HTERT RPE-1 (cell line): ENCODE measurements around the gene CTSL.
"Not testable (repeated sequence)": the region's sequence is repeated elsewhere in the genome, so short reads cannot be mapped to it uniquely, and the experiment has no call there.

Experiments used
- in situ Hi-C: fragments of 300-500 bp; cut with MboI; formaldehyde crosslinking; loops from 4 replicates; pipeline ENCODE4 v1.14.3; 2020; ENCODE audit warnings: low sequenced_read_pairs

Gene CTSL

GRCh38 chr9:87718231-87718630, 7.7 kb upstream of the CTSL start:
- in situ Hi-C loops = no loop called here

- in situ Hi-C loops = no loop called here
Observed at GRCh38 chr9:87718852-87719612, 6.9 kb upstream of the CTSL start.

DNA sequence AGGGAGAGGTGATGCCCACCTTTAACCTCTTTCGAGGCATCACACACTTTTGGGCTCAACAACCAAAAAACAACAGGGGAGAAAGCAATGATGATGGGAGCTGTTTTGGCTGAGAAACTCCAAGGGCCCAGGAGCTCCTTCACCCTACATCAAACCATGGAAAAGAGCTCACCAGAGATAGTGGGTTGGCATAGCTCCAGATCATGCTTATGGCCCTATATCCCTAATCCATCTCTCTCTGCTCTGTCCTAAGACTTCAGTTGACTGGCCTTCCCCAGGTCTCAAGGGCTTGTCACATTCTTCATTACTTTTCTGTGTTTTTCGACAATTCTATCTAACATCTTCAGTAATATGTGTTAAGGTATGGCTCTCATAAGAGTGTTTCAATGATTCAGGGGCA, 5.7 kb upstream of the CTSL start:
- in situ Hi-C loops = no loop called here

DNA sequence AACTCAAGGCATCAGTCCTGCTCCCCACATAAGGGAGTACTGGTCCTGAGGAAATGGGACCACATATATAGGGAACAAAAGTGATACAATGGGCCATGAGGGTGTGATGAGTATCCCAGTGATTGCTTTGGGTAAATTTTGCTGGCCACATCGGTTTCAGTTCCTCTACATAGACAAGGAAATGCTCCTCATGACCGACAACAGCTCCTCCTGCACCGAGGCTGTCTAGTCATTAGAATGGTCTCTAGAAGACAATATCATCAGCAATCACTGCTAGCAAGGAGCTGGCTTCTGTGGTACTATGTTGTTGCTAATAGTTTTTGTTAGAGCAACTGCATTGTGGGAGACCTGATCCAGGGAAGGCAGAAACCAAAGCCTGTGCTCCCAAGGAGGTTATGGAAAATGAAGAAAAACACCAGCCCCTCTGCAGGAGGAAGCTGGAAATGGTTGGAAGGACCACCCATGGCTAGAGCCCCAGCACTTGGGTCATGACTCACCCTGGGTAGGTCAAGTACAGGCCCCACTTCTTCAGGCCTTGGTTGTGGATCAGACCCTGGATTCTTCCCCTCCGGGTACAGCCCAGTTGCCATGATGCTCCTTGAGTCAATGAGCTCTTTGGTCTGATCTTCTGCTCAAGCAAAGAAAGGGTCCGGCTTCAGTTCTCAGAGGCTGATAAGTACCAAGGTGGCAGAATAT, 3.4 kb upstream of the CTSL start:
- in situ Hi-C loops = no loop called here

DNA sequence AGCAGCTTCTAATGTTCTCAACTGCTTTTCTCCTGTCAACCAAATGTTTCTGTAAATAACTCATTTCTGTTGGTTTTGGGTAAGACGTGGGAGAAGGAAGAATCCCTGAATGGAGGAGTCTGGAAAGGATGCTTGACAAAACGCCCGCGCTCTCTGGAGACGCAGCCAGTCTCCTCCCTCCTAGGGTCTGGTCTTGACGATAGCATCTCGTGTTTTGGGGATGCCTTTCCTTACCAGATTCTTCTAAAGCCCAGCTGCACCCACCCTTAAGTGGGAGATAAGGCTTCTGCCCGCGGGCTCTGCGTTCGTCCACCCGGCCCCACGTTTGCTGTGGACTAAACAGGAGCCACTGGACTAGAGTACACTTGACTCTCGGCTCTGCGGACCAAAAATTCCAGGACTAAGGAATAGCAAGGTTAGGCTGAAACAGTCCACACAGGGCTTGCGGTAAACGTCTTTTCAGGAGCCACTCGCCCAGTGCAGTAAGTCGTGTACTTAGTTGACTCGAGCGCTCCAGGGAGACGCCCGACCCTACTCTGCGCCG, 491 bp upstream of the CTSL start:
- in situ Hi-C loops = no loop called here

DNA sequence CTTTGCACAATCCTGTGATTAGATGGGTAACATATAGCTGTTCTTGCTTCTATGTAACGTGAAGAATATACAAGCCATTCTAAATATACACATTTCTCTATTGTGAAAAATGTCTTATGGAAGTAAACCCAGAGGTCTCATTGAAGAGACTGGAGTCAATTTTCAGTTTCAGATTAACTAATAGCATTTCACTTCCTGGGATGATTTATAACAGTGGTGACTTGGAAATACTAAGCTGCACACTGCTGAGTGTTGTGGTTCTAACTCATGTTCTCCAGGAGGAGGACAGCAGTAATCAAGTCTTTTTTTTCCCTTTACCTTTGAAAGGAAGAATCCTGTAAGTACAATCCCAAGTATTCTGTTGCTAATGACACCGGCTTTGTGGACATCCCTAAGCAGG, 3.3 kb downstream of the CTSL start:
- in situ Hi-C loops = no loop called here

GRCh38 chr9:87731321-87731720, 5.4 kb downstream of the CTSL start:
- in situ Hi-C loops = no loop called here

GRCh38 chr9:87732344-87732743, 6.4 kb downstream of the CTSL start:
- in situ Hi-C loops = no loop called here

GRCh38 chr9:87732756-87733155, 6.8 kb downstream of the CTSL start:
- in situ Hi-C loops = no loop called here

- in situ Hi-C loops = no loop called here
Observed at GRCh38 chr9:87733273-87734052, 7.5 kb downstream of the CTSL start.

DNA sequence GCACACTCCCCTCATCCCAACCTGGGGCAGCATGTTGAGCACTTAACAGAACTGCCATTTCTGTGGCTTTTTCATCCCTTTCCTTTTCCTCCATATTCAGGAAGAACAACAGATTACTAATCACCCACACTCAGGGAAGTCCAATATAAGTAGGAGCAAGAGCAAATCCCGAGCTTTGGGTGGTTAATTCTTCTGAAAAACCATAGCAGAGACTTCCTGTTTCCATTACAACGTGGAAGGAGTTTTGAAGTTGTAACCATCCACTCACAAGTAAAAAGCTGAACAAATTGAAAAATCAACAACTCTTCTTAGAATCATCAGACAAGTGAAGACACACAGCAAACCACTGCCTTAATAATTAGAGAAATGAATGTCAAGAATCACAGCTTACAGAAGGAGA, 8.2 kb downstream of the CTSL start:
- in situ Hi-C loops = no loop called here

DNA sequence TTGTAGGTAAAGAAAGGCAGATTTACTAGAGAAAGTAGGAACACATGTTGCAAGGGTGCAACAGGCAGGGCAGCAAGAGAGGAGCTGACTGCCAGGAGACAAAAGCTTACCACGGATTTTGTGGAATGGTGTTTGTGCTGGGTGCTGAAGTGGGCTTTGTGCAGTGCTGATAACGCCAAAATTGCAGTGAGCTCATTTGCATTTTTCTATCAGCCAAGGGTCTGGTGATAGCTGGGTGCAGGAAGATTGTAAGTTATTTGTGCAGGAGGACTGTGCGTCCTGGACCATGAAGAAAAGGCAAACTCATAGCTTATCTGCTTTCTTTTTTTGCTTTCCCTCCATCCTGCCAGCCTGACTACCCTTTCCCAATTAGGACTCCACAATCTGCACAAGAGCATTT, 13.6 kb downstream of the CTSL start:
- in situ Hi-C loops = no loop called here

DNA sequence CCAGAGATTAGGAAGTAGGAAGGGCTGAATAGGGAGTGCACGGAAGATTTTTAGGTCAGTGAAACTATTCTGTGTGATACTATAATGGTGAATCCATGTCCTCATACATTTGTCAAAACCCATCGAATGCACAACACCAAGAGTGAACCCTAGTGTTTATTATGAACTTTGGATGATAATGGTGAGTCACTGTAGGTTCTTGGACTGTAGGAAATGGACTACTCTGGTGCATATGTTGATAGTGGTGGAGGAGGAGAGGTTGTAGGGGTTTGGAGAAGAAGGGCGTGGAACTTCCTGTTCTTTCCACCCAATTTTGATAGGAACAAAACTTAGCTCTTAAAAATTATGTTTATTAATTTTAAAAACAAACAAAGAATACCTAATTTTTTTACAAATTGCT, 14.3 kb downstream of the CTSL start:
- in situ Hi-C loops = no loop called here

DNA sequence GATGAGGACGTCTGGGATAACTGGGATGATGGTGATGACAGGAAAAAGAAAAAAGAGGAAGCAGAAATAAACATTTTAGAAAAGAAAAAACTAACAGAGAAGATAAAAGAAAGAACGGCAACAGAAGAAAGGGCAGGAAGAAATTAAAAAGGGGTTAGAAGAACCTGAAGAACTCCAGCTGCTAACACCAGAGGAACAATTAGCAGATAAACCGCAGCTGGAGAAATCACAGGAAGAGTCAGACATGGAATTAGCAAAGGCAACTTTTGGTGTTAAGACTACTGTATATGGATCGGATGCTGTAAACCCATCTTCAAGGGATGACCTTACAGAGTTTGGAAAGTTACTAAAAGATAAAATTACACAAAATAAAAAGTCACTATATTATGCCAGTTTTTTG, 15.4 kb downstream of the CTSL start:
- in situ Hi-C loops = no loop called here

DNA sequence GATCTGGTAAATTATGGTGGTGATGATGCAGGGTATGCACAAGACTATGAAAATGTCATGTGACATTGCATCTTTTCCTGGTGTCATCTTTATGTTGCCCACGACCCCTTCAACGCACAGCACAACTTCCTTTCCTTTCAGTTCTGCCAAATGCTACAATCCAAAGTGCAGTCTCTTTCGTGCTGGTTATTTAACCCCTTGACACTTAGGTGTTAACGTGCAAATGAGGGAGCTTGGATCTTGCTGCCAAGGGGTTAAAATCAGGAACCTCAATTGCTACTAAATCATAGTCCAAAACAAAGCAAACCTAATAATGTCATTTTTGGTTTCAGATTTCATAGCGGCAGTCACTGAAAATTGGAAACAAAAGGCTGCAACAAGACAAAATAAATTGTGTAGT, 16.0 kb downstream of the CTSL start:
- in situ Hi-C loops = no loop called here

DNA sequence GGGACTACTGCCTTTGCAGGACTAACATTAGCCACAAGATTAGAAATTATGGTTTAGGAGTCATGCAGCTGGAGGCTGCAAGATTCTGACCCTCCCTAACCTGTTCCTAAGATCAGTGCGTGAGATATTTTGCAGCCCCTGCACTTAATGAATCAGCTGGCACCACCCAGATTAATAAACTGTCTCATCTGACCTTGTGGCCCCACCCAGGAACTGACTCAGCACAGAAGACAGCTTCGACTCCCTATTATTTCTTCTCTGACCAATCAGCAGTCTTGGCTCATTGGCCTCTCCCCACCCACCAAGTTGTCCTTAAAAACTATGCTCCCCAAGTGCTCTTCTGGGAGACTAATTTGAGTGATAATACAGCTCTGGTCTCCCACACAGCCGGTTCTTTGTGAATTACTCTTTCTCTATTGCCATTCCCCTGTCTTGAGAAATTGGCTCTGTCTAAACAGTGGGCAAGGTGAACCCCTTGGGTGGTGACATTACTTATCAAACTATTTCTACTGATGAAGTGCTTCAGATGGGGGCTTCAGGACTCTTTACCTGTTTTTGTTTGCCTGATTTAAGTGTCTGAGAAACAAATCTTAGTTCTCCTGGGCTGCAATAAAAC, 17.0 kb downstream of the CTSL start:
- in situ Hi-C loops = no loop called here

GRCh38 chr9:87744247-87744646, 18.3 kb downstream of the CTSL start:
- in situ Hi-C loops = not testable (repeated sequence)

- in situ Hi-C loops = no loop called here
Observed at GRCh38 chr9:87746186-87746585, 20.3 kb downstream of the CTSL start.

- in situ Hi-C loops = no loop called here
Observed at GRCh38 chr9:87748881-87749280, 23.0 kb downstream of the CTSL start.

GRCh38 chr9:87749335-87750035, 23.6 kb downstream of the CTSL start:
- in situ Hi-C loops = no loop called here

GRCh38 chr9:87750726-87751125, 24.8 kb downstream of the CTSL start:
- in situ Hi-C loops = no loop called here
